Urothelium cell line (cell line): Measurements from ENCODE around the gene TCF7L2.

Experiments
- DNase-seq: peaks from one replicate; pipeline ENCODE4 v3.0.0; 2011; ENCODE audit warnings: low spot score, mixed read lengths
- FAIRE-seq: peaks from 2 replicates; lab custom pipeline; 2011; peaks lifted over from hg19 to GRCh38; lab: Jason Lieb, UNC

Gene TCF7L2

DNA sequence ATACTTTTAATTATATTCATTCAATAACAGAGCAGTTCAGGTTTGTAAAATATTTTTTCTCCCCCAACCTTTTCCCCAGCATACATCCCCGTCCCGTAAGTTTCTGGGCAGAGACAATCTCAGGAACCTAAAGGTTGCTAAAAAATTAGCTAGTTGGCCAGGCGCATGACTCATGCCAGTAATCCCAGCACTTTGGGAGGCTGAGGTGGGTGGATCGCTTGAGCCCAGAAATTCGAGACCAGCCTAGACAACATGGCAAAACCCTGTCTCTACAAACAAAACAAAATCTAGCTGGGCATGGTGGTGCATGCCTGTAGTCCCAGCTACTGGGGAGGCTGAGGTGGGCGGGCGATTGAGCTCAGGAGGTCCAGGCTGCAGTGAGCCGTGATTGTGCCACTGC lies 40.2 kb downstream of the TCF7L2 start:
- FAIRE-seq, result no peak

DNA sequence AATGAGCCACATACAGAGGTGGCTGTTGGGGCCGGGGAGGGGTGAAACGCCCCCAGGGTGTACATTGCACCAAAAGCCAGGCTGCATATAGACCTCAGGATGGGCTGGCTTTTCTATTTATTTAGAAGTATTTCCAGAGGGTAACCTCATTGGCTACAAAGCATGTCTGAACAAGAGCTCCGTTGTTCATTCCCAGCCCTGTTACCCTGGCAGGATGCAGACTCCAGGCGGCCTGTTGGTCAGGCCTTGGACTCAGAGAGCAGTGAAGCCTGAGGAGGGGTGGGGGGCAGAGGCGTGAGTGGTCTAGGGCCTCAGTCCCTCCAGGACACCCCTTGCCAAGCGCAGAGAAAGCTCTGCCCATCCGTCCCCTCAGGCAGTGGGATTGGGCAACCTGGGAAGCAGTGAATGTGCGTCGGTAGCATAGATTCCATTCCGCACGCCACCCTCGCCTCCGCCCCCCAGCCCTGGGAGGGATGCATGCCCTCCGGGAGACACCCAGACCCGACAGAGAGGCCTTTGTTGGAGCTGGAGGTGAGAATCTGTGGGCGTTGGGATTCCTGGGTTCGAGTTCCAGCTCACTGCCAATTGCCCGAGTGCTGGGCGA lies 41.9 kb downstream of the TCF7L2 start:
- DNase-seq (no peak), FAIRE-seq (no peak)

More for the DNA sequence above, 40.2 kb downstream of the TCF7L2 start:
- DNase-seq, result no peak

DNA sequence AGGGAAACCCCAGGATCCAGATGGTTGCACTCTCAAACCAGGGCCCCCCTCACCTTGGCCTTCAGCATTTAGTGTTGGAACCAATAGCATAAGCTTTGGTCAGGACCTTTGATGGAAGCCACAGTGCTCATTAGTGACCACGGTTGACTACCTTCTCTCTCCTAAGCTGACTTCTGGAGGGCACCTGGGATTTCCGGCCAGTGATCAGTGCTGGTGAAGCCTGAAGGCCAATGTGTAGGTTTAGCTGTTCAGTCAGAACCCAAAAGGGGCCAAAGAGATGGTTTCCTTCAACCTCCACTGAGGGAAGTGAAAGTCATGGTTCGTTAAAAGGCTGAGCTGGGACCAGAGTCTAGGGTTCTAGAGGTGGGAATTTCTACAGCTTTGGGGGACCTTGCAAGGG lies 46.4 kb downstream of the TCF7L2 start:
- DNase-seq, result no peak
- no peak for FAIRE-seq

DNA sequence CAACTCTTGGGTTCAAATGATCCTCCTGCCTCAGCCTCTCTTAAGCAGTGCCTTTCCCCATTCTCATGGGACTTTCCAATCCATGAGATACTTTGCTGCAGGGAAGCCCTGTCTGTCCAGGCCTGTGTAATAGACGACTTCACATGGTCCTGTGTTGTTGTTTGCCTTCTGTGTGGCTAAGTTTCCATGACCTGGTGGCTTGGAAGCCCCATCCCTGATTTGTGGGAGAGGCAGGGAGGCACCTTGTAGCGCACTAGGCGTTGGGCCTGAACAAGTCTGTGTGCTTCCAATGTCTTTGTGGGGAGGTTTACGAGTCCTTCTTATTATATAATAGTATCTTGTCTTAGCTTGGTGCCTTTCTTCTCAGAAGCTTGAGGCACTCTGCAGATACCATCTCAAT lies 49.1 kb downstream of the TCF7L2 start:
- FAIRE-seq (no peak), DNase-seq (no peak)

DNA sequence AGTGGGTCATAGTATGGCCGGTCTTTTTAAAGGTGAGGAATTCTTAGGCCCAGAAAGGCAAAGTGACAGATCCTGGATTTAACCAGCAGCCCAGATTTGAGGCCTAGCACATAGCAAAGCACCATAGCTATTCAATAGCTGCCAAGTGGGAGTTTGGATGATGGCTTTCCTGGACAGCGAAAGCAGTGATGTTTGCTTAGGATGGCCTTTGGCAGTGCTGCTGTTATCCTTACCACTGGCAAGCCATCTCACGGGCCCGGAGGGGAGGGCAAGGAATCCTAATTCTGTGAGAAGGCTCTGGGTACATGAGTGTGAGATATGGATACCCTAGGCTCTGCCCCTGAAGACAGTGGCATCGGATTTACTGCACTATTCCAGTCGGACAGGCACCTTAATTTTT lies 50.4 kb downstream of the TCF7L2 start:
- DNase-seq (no peak), FAIRE-seq (no peak)

DNA sequence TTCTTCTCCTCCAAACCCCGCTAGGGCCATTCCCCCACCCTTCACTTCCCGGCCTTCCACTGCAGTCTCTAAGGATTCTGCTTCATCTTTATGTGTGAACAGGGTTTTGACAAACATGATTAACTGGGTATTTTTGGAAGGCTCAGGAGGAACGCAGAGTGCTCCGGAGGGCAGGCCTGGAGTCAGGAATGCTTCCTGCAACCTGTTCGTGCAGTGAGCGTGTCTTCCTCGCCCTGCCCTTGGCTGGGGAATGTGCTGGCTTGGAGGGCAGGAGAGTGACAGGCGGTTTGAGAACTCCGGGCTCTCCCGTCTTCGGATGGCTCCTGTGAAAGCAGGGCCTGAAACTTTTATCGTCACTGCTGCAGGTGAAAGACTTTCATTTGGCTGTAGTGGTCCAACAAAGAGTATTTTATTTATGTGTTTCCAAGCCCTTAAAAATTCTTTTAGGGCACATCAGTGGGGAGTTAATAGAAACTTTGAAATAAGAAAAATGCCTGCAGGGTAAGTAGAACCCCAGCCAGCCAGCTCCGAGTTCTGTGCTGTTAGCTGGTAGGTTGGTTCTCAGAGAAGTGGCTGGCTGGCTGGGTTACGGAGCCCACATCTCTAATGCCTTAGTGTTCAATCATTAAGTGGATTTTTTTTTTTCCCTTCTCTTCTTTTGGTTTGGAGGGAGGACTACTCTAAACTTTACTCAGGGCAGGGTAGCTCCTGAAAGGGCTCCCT lies 51.0 kb downstream of the TCF7L2 start:
- FAIRE-seq, result no peak
- DNase-seq, result no peak

DNA sequence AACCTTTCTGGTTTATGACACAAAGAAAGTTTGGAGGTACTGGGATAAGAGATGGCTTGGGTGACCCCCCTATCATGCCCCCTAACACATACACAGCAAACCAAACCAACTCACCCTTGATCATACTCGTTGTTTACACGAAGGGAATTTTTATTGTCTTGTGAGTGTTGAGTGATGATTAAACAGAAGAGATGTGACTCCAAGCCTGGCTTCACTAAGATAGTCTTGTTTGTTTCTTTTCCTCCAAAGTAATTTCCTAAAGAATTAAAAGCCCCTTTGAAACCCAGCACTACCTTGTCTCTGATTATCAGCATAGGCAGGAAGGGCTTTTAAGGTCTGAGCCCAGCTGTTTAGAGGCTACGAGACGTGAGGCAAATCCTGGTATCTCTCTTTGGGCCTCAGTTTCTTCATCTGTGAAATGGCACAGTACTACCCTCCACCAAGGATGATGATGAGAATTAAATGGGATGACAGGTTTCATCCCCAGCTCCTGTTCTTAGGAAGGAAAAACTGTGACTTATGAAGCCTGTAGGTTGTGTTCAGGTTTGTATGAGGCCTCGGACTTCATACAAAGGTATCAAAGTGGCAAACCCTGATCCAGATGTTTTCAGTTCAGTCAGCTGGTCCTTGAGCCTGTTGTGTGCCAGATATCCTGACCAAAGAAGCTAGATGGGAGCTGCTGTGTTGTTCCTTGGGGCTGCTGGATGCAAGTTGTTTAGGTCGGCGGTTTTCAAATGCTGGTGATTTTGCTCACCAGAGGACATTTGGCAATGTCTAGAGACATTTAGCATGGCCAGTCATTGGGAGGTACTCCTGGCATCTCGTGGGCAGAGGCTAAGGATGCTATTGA lies 51.8 kb downstream of the TCF7L2 start:
- FAIRE-seq (no peak), DNase-seq (no peak)

DNA sequence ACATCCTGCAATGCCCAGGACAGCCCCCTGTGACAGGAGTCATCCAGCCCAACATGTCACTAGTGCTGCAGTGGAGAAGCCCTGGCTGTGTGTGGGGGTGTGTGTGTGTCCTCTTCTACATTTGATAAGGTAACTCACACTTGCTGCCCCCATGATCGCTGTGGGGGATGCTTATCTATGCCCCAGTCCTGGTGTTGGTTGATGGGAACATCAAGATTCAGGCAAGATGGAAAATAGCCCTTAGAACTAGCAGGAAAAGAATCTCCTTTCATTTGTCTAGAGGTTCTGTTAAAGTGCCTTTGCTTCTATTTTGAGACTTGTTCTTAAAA lies 52.4 kb downstream of the TCF7L2 start:
- DNase-seq, result no peak
- FAIRE-seq, result no peak

DNA sequence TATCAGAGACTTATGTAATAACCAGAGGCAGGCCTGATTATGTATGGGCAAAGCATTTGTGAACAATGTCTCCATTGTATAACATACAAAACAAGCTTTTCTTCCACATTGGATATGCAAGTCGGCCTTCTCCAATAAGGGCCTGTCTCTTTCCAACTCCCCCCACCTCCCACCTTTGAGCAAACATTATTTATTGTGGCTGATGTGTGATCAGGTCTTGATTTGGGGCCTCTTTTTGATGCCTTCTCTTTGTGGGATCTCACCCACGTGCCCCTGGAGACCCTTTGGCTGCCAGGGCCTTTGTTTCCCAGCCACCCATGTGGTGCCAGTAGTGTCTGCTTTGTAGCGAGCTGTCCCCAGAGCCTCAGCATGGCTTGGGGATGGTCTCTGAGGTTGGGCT lies 53.0 kb downstream of the TCF7L2 start:
- DNase-seq (no peak), FAIRE-seq (no peak)

DNA sequence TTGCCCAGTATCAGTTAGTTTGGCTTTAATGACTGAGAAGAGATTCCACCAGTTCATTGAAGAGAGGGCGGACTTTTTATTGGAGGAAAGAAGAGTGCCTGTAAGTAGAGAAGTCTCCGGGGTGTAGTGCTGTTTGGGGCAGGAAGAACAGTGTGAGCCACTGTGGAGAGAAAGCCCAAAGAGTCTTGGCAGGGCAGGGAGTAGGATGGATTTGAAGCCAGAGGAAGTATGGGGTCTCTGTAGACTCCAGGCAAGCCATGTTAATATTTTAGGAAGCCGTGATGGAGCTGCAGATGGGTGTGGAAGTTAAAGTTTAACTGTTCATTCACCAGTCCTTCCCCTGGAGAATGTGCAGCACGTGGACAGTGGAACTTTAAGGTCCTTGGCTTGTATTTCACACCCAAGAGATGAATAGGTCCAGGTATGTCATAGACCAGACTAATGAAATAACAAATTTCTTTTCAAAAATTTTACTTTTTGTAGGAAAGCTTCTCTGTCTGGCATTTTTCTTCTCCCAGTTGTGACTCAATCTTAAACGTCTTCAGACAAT lies 54.1 kb downstream of the TCF7L2 start:
- DNase-seq, result no peak
- FAIRE-seq, result no peak

DNA sequence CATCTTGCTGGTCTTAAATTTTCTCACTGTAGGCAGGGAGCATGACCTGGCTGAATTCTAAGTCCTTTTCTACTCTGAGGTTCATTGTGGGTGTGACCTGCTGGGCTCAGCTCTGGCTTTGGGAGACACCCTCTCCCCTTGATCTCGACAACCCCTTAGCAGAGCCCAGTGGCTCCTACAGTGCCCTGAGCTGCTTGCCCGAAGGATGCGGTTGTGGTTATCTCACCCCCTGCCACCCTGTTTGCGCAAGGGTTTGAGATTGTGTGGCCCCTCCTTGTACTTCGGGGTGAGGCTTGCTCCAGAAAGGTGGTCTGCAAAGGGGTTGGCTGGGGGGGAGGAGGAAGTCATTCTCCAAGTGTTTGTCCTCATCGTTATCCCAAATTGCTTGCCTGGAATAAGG lies 55.3 kb downstream of the TCF7L2 start:
- FAIRE-seq (no peak), DNase-seq (no peak)

DNA sequence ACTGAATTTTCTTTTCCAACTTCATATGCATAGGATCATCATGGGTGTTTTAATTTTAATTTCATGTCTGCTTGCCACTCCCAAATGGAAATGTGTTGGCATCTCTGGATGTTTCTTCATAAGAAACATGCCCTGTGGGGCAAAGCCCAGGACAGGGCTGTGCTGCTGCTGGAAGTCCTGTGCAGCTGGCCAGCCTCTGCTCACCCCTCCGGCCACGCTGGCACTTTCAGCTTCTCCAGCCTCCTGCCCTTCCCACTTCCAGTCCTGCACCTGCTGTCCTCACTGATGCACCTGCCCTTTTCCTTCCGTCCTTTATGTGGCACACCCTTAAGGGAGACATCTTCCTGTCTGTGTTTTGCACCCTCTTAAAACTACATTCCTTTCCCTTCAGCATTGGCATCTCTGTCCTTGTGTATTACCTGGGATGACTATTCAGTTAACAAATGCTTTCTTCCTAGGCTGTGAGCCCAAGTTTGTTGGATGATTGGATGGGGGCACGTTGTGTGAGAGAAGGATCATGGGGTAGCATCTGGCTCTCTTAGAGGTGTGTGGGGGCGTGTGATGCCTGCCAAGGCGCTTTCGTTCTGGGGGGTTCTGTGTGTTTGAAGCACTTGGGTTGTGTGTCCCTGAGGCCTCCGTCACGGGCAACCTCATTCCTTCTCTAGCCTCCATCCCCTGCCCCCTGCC lies 56.8 kb downstream of the TCF7L2 start:
- no peak for DNase-seq
- FAIRE-seq, result no peak

DNA sequence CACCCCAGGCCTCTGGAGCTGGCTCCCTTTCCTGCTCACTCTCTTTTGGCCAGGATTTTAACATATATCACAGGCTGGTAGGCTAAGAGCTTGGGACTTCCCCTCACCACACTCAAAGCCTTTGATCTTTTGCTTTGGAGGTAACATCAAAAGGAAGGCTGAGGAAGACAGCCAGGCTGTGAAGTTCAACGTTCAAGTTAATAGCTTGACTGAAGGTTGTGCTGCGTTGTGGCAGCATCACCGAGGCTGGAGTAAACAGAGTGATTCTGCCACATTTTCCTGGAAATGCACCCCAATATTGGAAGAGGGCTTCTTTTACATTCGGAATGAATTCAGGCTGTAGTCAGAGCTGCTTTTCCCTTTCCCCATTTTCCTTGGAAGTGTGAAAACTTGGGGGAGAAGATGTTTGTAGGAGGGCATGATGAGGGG lies 57.3 kb downstream of the TCF7L2 start:
- FAIRE-seq (no peak), DNase-seq (no peak)

DNA sequence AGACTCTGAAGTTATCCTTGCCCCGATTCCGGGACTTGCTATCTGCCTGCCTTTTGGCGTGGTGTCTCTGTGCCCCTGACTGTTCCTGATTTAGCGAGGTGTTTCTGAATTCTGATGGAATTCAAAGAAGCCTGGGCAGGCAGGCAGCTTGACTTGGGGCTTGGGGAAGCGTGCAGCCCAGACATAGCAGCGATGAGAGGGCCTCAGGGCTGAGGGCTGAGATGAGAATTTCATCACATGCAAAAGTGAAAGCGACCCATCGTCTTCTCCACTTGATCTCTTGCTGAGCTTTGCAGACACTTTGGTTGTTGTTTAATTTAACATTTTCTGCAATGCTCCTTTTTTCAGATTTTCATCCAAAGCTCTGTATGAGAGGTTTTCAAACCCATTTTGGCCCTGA lies 57.8 kb downstream of the TCF7L2 start:
- FAIRE-seq, result no peak
- no peak for DNase-seq

DNA sequence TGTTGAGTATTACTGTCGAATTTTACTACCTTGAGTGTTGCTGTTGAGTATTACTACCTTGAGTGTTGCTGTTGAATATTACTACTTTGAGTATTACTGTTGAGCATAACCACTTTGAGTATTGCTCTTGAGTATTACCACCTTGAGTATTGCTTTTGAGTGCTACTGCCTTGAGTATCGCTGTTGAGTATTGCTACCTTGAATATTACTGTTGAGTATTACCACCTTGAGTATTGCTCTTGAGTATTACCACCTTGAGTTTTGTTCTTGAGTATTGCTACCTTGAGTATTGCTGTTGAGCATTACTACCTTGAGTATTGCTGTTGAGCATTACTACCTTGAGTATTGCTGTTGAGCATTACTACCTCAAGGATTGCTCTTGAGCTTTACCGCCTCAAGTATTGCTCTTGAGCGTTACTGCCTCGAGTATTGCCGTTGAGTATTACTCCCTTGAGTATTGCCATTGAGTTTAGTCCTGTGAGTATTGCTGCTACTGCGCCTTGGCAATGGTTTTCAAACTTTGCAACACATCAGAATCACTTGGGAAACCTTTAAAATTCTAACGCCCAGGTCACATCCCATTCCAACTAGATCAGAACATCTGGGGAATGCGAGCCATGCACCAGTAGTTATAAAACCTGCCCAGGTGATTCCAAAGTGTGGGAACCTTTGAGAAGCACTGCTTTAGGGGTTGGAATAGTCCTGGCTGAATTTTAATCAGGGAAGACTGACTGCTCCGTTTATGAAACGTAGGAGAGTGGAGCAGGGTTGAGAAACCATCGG lies 61.7 kb downstream of the TCF7L2 start:
- DNase-seq (no peak), FAIRE-seq (no peak)

DNA sequence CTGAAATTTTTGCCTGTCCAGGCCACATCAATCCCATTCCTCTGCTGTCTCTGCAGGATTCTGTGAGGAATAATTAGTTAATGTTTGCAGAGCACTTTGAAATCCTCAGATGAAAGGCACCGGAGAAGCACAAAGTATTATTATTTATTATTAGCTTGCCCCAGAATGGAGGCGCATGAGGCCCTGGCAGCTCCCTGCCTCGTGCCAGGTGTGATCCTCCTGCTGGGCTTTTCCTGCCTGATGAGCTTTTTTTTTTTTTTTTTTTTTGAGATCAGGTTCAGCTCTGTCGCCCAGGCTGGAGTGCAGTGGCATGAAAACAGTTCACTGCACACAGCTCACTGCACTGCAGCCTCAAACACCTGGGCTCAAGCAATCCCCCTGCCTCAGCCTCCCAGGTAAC lies 65.2 kb downstream of the TCF7L2 start:
- no peak for FAIRE-seq

DNA sequence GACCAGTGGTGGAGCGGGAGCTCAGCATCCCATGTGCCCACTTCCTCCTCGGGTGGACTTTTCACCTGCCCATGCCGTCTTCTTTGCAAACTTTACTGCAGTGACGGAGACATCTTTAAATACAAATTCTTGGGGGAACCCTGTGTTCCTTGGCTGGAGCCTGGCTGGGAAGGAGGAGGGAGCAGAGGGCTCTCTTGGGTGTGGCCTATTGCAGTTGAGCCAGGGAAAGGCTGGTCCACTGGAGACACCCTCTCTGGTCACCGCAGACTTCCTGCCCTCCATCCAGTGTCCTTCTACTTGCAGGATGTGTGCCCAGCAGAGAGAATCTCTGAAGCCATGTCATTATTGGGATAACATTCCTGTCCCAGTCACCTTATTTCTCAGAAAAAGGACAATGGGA lies 67.3 kb downstream of the TCF7L2 start:
- no peak for DNase-seq
- no peak for FAIRE-seq

More for the DNA sequence above, 65.2 kb downstream of the TCF7L2 start:
- no peak for DNase-seq

DNA sequence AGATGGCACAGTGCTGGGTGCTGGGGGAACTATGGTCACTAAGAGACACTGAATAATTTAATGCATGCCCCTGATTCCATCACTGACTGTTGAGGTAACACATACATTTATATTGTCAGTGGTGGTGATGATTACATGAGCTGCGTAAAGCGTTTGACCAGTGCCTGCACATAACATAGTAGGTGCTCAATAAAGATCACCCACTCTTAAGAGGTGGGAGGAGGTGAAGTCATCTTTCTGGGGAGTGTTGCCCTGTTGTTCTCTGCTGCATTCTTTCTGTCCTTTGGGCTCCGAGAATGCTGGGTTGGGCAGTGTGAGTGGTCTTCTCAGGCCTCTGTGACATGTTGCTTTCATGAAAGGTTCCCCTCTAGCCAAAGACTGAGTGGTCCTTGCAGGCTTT lies 68.0 kb downstream of the TCF7L2 start:
- DNase-seq (no peak), FAIRE-seq (no peak)

DNA sequence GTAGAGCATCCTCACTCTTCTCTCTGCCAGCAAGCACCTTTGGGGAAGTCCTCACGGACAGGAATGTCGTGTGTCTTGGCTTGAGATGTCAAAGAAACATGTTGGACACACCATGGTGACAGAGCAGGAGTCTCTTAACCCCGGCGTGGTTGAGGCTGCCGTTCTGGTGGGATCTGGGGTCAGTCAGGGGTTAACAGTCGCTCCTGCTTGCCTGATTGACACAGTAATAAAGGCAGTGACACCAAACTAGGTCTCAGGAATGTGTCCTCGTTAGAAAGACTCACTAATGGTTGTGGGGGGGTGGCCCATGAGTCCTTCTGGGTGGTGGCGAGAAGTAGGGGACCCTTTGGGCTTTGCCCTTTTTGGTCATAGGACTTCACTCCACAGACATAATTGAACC lies 69.0 kb downstream of the TCF7L2 start:
- DNase-seq (no peak), FAIRE-seq (no peak)

DNA sequence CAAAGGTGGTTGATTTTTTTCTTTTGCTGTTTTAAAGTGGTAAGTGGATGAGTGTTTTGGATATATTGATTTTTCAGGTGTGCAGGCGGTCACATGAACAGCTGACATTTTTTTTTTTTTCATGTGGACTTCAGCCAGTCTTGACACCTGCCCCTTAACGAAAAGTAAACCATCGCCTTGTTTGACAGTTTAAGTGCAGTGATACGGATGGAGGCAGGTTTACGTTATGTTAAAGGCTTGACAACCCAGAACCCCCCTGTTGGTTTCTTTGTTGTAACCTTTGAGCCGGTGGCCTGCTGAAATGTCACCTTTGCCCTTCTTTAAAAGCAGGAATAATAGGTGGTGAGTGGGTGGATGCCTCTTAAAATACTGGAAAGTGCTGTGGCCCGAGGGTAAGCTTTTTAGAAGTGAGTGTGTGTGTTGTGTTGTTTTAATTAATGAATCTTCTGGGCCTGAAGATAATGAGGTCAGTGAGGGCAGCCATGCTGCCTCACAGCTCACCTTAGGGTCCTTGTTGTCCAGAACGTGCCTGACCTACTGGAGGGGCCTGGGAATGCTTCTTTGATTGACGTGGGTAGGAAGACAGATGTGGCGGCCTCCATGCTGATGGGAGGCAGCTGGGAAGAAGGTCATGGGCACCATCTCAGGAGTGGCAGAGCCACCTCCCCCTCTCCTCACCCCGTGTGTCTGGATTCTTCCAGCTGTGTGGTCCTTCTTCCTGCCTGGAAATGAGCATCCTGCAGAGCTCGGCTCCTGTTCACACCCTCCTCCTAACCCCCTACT lies 69.8 kb downstream of the TCF7L2 start:
- DNase-seq (no peak), FAIRE-seq (no peak)
